ENCODE results near the gene TMC3.
A peak's percentile ranks its signal among the peaks of the same experiment; 100 is the strongest.

The TMC3 gene

DNA sequence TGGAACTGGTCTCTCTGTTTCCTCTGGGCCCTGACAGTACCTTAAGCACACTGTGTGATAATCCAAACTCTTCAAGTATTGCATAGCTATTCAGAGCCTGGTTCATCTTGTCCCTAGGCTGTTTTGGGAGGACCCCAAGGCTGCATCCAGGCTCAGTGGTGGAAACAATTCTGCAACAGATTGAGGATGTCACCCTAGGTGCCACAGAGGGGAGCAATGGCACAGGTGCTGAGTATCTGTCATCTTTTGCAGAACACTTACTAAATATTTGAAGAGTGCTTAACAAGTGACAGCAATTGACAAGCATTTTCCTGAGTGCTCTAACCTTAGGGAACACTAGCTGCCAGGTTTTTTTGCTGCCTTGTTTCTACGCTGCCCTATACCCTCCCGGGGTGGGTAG lies 77.8 kb downstream of the TMC3 start:
- Histone ChIP-seq H3K4me1 (ENCODE audit: low read depth, poor library complexity, severe bottlenecking) (peaks cover 98% of the 10 kb centered on the region), H2AFZ (ENCODE audit: low read depth) (peak overlapping the region; percentile 47), H3K79me2 (ENCODE audit: insufficient read depth, low read depth) (no peaks in the 10 kb centered on the region), H3K4me3 (IDR thresholded peaks at IDR 0.05; ENCODE audit: insufficient read depth, low read depth, low read length) (no peak overlapping the region), H3K36me3 (ENCODE audit: insufficient read depth) (no peaks in the 10 kb centered on the region), H3K27ac (peak overlapping the region; percentile 76), H3K27me3 (ENCODE audit: insufficient read depth, low read depth) (no peaks in the 10 kb centered on the region), H4K20me1 (ENCODE audit: insufficient read depth) (no peaks in the 10 kb centered on the region), H3K4me2 (peak overlapping the region; percentile 57), H3K9ac (peak overlapping the region; percentile 33; the same call in 1 of the 2 replicates)
- TF ChIP-seq, protein P1, sequence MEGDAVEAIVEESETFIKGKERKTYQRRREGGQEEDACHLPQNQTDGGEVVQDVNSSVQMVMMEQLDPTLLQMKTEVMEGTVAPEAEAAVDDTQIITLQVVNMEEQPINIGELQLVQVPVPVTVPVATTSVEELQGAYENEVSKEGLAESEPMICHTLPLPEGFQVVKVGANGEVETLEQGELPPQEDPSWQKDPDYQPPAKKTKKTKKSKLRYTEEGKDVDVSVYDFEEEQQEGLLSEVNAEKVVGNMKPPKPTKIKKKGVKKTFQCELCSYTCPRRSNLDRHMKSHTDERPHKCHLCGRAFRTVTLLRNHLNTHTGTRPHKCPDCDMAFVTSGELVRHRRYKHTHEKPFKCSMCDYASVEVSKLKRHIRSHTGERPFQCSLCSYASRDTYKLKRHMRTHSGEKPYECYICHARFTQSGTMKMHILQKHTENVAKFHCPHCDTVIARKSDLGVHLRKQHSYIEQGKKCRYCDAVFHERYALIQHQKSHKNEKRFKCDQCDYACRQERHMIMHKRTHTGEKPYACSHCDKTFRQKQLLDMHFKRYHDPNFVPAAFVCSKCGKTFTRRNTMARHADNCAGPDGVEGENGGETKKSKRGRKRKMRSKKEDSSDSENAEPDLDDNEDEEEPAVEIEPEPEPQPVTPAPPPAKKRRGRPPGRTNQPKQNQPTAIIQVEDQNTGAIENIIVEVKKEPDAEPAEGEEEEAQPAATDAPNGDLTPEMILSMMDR (conservative IDR thresholded peaks at IDR 0.05; ENCODE audit: low read depth, low read length), result no peak

DNA sequence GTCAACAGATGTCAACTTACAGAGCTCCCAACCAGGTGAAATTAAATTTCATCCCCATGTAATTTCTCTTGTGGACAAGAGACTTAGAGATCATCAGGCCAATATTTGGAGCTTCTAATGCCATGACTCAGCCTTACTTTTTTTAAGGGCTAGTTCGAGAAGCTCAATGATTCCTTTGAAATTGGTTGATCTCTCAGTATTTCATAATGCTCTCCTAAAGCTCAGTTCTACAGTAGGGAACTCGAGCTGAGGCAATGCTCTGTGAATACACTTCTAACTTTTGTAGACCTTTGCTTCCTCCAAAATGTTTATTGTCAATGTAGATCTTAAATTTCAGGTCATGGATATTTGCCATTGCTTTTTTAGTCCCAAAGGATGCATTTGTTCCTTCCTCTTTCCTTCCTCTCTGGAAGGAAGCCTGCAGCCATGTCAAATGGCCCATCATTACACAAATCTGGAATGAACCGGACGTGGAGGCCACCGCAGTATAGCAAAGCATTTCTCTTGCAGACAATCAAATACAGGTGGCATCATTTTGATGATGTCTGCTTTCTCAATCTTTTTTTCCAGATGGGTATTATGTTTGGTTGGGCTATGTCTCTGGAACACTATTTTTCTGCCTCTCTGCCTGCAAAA lies 78.4 kb downstream of the TMC3 start:
- Histone ChIP-seq H3K27me3 (ENCODE audit: insufficient read depth, low read depth) (no peaks in the 10 kb centered on the region), H3K27ac (peak overlapping the region; percentile 76; the same call in 1 of the 2 replicates), H3K79me2 (ENCODE audit: insufficient read depth, low read depth) (no peaks in the 10 kb centered on the region), H2AFZ (ENCODE audit: low read depth) (peak overlapping the region; percentile 47; the same call in 1 of the 2 replicates), H3K9ac (no peak overlapping the region), H4K20me1 (ENCODE audit: insufficient read depth) (no peaks in the 10 kb centered on the region), H3K36me3 (ENCODE audit: insufficient read depth) (no peaks in the 10 kb centered on the region), H3K4me3 (IDR thresholded peaks at IDR 0.05; ENCODE audit: insufficient read depth, low read depth, low read length) (no peak overlapping the region), H3K4me2 (peak overlapping the region; percentile 57), H3K4me1 (ENCODE audit: low read depth, poor library complexity, severe bottlenecking) (peaks cover 98% of the 10 kb centered on the region)
- TF ChIP-seq, protein P1 (conservative IDR thresholded peaks at IDR 0.05; ENCODE audit: low read depth, low read length), result no peak

DNA sequence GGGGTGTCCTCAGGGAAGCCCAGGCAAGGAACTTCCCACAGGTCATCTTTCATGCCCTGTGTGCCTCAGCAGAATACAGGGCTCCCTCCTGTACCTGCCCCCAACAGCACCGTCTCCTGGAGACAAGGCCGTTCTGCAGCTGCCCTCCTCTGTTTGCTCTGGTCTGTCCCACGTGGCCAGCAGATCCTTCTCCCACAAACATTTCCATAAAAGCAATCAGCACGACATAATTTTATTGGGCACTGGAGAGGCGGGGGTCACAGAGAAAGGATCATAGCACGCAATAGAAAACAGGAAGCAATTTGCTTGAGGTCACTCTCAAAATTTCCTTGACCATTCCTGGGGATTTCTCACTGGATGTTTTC lies 79.5 kb downstream of the TMC3 start:
- no peak overlapping the region for H3K4me3 ChIP-seq (IDR thresholded peaks at IDR 0.05; ENCODE audit: insufficient read depth, low read depth, low read length)
- H3K36me3 ChIP-seq (ENCODE audit: insufficient read depth), result no peaks in the 10 kb centered on the region
- H3K27me3 ChIP-seq (ENCODE audit: insufficient read depth, low read depth), result no peaks in the 10 kb centered on the region
- no peaks in the 10 kb centered on the region for H3K79me2 ChIP-seq (ENCODE audit: insufficient read depth, low read depth)
- peak overlapping the region; percentile 61 for H3K27ac ChIP-seq
- H2AFZ ChIP-seq (ENCODE audit: low read depth), result peak overlapping the region; percentile 29
- H3K4me2 ChIP-seq, result peak overlapping the region; percentile 57
- H3K9ac ChIP-seq, result peak overlapping the region; percentile 16; the same call in 1 of the 2 replicates
- TF ChIP-seq, protein P1 (conservative IDR thresholded peaks at IDR 0.05; ENCODE audit: low read depth, low read length), result no peak
- H4K20me1 ChIP-seq (ENCODE audit: insufficient read depth), result no peaks in the 10 kb centered on the region
- peaks cover 88% of the 10 kb centered on the region for H3K4me1 ChIP-seq (ENCODE audit: low read depth, poor library complexity, severe bottlenecking)

DNA sequence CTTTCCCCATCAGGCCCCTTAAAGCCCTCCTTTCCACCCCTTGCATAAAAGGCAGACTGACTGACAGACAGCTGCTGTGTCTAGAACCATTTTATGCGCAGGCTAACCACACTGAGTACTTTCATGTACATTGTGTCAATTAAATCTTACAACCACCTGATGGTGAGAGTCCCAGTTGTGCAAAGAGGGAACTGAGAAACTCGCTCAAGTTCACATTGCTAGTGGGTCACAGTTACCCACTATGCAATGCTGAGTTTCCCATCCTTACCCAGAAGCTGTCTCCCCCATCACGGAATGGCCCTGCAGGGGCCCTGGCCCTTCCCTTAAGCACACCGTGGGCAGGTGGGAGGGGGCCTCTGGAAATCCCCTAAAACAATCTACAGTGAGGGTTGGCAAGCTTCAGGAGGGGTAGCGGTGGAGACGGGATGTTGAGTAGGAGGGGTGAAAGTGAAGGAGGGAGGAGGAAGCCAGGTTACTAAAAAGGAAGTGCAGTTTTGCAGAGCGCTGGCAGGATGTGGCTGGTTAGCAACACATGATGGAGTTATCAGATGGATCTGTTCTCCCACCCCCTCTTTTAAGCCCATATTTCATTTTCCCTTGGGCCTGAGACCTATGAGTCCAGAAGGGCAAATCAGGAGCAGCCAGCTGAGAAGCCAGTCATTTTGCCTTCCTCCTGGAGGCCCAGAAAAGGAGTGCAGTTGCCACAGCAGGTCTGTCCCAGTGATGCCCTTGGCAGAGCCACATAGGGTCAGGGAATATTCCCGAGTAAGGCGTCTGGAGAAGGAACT lies 80.1 kb downstream of the TMC3 start:
- Histone ChIP-seq H3K27ac (peak overlapping the region; percentile 61), H2AFZ (ENCODE audit: low read depth) (peak overlapping the region; percentile 29), H4K20me1 (ENCODE audit: insufficient read depth) (no peaks in the 10 kb centered on the region), H3K4me1 (ENCODE audit: low read depth, poor library complexity, severe bottlenecking) (peaks cover 82% of the 10 kb centered on the region), H3K9ac (peak overlapping the region; percentile 16; the same call in 1 of the 2 replicates), H3K79me2 (ENCODE audit: insufficient read depth, low read depth) (no peaks in the 10 kb centered on the region), H3K36me3 (ENCODE audit: insufficient read depth) (no peaks in the 10 kb centered on the region), H3K4me2 (peak overlapping the region; percentile 57), H3K27me3 (ENCODE audit: insufficient read depth, low read depth) (no peaks in the 10 kb centered on the region), H3K4me3 (IDR thresholded peaks at IDR 0.05; ENCODE audit: insufficient read depth, low read depth, low read length) (no peak overlapping the region)
- TF ChIP-seq, protein P1 (conservative IDR thresholded peaks at IDR 0.05; ENCODE audit: low read depth, low read length), result no peak

Data from KMS-11 (cell line).